Stimulated activated CD8-positive, alpha-beta memory T cell treated with anti-CD3 and anti-CD28 coated beads, Interleukin-12 subunit alpha, Interleukin-12 subunit beta, amount 100 ng/mL, for 4 hours (primary cell): ENCODE results near the gene MEST.
"Not testable (repeated sequence)": the region's sequence is repeated elsewhere in the genome, so short reads cannot be mapped to it uniquely, and the experiment has no call there.

Experiments
- DNase-seq: peaks from one replicate; pipeline ENCODE4 v3.0.0-alpha.2; 2020; ENCODE audit warnings: low read depth

The MEST gene, protein sequence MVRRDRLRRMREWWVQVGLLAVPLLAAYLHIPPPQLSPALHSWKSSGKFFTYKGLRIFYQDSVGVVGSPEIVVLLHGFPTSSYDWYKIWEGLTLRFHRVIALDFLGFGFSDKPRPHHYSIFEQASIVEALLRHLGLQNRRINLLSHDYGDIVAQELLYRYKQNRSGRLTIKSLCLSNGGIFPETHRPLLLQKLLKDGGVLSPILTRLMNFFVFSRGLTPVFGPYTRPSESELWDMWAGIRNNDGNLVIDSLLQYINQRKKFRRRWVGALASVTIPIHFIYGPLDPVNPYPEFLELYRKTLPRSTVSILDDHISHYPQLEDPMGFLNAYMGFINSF

DNA sequence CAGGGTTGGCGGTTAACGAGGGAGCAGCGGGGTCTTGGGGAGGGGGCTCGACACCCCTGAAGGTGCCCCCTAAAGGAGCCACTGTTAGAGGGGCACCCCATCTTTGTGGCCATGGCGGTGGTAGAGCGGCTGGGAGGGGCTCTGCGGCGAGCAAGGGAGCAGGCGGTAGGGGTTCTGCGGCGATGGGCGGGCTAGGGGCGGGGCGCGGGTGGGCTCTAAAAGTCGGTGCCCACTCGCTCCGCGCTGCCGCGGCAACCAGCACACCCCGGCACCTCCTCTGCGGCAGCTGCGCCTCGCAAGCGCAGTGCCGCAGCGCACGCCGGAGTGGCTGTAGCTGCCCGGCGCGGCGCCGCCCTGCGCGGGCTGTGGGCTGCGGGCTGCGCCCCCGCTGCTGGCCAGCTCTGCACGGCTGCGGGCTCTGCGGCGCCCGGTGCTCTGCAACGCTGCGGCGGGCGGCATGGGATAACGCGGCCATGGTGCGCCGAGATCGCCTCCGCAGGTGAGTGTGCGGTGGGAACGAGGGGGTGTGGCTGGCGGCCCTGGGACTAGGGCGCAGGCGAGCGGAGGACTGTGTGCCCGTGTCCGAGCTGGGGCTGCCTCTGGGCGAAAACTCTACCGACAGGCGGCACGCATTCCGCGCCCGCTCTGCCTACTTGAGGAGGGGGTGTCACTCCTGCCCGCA, at the start of gene MEST:
Gene MEST, plus strand, starts transcription at position 245 of the 682 bp plus-strand sequence. Its CDS starts 229 bp downstream, at position 474.
- no peak for DNase-seq

DNA sequence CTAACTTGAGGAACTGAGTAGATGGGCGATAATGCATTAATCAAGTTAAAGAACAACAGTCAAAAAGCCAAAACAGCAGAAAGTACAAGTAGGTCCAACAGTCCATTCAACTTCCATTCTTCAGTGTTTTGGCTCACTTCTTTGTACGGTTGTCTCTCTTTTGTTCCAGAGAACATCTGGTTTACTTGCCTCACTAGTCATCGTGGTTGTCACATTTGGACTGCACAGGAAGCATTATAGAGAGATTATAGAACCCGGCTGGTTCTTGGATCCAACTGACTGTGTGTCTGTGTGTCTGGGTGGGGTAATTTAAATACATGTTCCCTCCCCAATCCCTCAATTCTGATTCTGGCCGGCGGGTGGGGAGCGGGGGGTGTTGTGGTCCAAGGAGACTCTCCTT, 49.3 kb upstream of the MEST start:
- no peak for DNase-seq

DNA sequence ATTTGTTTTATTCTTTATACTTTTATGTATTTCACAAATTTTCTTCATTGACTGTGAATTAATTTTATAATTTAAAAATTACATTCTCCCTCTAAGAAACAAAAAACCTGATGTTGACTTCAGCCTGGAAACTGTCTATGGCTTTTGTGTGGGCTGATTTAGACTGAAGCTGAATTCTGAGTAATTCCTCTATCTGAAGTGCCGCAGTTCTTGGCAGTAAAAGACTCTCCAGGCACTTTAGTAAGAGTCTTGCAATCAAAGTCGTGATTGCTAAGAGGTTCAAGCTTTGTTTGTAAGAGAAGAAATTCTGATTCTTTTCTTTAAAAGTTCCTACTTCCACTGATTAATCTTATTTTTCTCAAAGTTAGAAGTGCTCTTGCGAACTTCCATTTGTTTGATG, 47.7 kb upstream of the MEST start:
- DNase-seq, result no peak

DNA sequence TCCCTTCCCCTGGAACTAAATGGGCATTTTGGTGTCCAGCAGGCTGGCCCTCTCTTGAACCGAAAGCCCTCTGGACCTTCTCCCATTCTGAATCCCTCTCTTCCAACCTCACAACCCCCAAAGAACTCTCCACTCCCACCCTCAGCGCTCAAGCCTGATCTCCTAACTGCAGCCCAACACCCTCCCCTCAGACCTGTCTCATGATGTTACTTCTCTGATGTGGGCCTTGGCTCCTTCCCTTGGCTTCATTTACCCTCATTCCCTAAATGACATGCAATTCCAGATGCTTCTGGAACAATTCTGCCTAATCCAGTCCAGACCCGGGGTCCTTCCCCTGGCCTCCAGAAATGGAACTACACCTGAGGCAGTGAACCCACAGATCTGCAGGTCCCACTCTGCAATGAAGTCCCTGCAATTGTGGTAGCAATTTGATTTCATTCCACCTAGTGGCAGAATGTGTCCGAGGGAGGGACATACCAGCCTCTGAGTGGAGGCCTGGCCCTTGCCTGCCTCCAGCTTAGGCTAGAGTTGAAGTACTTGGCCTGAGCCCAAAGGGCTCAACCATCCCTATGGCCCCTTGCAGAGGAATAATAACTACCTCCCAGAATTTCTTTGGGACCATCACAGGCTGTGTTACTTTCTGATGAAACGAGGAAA, 47.0 kb upstream of the MEST start:
- DNase-seq, result no peak

DNA sequence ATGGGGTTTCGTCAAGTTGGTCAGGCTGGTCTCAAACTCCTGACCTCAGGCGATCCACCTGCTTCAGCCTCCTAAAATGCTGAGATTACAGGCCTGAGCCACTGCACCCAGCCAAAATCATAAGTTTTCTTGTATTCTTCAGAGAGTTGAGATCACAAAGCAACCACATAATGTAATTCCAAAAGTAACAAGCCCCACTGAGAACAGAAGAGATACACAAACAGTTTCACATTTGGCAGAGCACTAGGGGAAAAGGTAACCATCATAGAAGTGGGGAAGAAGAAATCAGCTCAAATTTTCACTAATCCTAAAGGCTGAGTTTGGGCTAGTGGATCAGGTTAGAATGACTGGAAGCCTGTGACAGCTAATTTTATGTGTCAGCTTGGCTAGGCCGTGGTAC, 45.6 kb upstream of the MEST start:
- no peak for DNase-seq

DNA sequence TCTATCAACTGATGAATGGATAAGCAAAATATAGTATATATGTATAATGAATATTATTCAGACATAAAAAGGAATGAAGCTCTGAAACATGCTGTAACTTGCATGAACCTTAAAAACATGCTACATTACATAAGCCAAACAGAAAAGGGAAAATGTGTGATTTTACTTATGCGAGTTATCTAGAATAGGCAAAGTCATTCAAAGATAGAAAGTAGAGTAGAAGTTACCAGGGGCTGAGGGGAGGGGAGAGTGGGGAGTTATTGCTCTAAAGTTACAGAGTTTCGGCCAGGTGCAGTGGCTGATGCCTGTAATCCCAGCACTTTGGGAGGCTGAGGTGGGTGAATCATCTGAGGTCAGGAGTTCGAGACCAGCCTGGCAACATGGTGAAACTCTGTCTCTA, 40.5 kb upstream of the MEST start:
- not testable (repeated sequence) for DNase-seq

DNA sequence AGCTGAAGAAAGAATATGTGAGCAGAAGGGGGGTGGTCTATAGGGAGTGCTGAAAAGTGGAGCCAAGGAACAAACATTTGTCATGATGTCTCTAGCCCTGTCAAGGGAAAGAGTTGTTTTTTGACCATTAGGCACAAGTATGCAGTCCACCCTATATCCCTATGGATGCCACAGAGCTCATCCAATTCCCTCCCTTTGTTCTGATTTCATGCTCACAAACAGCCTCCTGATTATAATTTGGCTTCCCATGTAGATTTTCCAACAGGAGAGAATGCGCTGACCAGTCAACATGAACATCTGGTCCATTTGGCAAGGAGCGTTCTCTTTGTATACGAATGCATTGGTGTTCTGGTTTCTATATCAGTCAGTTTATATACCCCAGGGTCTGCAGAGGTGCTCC, 38.9 kb upstream of the MEST start:
- no peak for DNase-seq

DNA sequence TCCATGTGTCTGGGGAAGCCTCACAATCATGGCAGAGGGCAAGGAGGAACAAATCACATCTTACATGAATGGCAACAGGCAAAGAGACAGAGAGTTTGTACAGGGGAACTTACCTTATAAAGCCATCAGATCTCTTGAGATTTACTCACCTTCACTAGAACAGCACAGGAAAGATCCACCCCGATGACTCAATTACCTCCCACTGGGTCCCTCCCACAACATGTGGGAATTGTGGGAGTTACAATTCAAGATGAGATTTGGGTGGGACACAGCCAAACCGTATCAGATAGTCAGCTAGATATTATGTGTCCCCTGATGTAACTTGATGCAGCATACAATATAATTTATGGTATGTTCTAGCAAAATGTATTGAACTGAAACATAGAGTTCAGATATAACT, 36.9 kb upstream of the MEST start:
- DNase-seq, result no peak

DNA sequence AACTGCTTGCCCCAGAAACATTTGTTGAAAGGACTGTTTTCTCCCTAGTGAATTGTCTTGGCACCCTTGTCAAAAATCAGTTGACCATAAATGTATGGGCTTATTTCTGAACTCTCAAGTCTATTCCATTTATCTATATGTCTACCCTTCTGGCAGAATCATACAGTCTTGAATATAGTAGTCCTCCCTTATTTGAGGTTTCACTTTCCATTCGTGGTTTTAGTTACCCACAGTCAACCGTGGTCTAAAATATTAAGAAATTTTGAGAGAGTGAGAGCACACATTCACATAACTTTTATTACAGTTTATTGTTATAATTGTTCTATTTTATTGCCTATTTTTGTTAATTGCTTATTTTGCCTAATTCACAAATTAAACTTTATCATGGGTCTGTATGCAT, 33.6 kb upstream of the MEST start:
- no peak for DNase-seq

DNA sequence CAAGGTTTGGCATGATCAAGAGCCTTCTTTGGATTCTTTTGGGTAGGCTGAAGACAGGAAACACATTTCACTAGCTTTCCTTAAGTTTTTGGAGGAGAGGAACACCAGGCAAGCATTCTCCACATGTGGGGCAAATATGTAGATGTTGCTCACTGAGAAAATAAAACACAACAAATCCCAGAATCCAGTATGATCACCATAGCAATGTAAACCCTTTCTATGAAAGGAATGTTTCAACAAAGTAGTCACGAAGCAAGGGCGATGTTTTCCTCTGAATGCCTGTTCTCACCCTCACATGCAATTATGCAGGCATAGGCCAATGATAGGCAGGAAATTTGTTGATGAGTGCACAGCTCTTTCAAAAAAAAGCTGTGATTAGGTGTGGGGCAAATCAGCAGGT, 30.6 kb upstream of the MEST start:
- DNase-seq, result no peak

DNA sequence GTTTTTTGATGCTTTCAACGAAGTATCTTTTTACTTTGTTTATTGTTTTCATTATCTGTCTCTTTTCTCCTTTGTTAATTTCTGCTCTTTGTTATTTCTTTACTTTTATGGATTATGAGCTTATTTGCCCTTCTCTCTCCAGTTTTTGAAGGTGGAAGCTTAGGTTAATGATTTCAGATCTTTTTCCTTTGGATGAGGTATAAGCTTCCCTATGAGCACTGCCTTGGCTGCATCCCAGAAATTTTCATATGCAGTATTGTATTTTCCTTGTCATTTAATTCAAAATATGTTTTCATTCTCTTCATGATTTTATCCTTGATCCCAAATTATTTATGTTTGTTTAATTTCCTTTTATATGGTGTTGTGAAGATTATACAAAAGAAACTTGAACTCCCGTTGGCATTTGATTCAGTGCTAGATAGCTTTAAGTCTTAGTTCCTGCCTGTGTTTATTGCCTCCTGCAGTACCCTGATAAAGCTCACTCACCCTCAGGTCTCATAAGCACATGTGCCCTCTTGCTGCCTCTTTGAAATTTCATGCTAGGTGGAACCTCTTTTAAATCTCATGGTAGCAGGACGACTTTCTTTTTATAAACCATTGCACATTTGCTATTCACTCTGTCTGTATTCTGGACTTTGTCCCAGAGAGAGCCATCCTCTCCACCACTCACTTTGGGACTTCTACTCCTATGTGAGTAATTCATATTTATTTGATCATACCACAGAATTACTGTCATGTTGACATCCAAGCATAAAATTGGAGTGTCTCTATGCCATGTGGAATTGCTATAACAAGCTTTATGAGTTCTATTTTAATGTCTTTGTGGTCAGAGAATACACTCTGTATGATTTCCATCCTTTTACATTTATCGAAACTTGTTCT, 28.1 kb upstream of the MEST start:
- DNase-seq, result no peak

DNA sequence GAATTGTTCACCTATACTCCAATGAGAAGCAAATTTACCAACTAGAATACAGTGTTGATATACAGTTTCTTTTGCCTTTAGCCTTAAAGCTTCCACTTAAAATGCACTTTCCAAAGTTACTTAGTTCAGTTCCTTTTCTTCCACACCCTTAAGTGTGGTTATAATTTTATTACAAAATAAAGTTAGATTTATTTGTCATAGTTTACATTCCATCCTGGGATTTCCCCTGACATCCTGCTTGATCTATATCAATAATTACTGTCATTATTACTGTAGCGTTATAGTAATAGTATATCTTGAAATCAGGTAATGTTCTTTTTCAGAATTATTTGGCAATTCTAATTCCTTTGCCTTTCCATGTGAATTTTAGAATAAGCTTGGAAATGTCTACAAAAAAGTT, 23.3 kb upstream of the MEST start:
- DNase-seq, result no peak

DNA sequence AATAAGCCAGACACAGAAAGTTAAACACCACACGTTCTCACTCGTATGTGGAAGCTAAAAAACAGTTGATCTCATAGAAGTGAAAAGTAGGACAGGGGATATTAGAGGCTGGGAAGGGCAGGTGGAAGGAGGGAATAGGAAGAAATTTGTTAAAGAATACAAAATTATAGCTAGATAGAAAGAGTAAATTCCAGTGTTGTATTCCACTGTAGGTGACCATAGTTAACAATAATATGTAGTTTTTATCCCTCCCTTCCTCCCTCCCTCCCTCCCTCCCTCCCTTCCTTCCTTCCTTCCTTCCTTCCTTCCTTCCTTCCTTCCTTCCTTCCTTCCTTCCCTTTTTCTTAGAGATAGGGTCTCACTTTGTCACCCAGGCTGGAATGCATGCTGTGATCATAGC, 19.9 kb upstream of the MEST start:
- no peak for DNase-seq

DNA sequence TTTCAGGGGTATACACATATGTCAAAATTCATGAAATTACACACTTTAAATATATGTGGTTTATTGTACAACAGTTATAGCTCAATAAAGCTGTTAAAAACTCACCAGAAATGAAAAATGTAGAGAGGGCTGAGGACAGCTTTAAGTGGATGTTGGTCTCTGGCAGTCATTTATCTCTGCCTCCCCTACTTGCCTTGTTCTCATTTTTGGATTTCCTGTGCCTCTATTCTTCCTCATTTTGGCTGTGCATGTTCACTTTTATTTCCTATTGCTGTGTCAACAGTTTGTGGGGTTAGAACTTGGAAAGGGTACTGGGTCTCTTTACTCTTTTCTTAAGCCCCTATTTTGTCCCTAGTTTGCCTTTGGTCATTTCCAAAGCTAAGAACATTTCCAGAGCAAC, 18.6 kb upstream of the MEST start:
- DNase-seq, result no peak

DNA sequence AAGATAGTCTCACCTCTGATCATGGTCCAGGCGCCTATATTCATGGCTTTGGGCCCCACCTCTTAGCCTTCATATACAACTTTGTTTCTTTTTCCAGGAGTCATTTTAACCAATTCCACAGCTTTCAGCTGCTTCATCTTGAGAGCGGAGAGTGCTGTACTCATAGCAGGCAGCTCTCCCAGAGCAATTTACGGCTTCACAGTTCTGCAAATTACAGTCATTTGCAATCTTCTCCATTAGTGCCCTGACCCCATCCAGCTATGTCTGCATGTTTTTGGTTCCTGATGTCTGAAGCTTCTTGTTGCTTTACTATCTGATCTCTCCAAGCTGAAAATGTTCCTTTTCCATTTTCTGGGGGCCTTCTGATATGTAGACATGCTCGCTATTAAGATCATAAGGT, 18.0 kb upstream of the MEST start:
- DNase-seq, result no peak

DNA sequence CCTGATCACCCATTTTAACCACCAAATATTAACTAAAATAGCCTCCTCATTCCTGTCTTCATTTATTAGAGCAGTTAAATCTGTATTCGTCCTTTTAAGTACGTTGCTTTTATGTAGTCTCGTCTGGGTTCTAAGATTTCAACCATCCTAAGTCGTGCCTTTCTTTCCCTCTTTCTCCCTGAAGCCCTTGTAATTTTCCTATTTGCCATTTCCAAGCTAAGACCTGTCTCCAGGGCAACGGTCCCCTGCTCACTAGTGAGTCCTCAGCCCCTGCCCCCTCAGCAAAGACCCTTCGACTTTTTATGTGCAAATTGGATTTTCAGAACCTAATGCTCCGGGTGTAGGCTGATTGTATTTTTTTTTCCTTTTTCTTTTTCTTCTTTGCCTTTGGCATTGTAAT, 16.1 kb upstream of the MEST start:
- no peak for DNase-seq

DNA sequence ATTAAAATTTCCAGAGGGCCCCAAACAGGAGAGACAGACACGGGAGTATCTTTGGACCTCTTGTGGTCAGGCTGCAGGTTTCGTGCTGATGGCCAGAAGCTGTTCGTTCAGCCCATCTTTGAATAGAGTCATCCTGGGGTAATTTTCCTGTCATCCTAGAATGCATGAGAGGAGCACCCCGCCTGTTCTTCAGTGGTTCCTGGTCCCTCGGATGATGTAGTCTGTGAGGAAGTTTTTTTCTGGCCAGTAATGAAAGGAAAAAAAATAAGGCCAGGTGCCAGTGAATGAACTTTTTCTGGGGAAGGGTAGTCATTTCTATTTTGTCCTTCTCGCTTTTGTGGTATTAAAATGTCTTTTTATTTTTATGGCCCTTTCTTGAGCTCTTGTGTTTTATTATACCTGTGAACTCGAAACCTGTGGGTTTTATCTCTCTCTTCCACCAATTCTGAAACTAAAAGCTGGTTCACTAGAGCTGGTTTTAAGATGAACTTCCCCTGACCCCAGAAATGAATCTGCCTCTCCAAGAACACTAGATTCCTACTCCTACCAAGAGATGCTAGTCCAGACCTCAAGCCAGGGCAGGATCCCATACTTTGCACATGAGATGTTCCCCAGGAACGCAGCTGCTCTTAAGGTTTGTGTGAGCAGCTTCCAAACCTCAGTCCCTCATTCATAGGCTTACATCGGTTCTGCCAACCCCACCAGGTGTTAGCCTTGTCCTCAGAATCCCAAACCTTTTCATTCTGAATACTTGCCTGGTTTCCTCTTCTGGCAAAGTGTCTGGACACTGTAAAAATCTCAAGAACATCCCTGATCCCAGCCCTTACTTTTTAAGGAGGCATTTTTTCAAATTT, 15.4 kb upstream of the MEST start:
- no peak for DNase-seq

DNA sequence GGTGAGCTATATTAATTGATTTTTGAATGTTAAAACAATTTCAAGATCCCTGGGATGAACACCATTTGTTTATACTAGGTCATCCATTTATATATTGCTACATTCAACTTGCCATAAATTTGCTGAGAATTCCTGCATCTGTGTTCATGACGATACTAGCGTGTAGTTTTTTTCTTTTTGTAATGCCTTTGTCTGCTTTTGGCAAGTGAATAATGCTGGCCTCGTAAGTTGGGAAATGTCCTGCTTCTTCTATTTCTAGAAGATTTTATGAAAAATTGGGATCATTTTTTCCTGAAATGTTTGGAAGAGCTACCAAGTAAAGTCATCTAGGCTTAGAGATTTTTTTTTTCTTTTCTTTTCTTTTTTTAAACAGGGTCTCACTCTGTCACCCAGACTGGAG, 12.9 kb upstream of the MEST start:
- DNase-seq, result no peak

DNA sequence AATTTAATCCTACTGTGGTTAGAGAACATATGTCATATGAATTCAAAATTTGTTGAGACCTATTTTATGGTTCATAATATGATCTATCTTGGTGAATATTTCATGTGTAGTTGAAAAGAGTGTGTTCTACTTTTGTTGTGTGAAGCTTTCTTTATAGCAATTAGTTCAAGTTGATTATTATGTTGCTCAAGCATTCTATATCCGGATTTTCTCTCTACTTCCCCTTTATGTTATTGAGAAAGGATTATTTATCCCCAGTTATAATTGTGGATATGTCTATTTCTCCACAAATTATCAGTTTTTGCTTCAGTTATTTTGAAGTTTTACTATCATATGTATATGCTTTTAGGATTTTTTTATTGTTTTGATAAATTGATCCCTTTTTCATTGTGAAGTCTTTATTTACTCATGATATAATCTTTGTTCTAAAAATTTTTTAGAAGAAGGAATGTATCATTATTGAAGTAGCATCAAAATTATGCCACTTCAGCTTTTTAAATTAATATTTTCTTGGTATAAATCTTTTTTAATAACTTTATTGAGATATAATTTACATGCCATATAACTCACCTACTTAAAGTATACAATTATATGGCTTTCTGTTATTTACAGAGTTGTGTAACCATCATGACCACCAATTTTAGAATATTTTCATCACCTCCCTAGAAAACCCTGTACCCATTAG, 12.0 kb upstream of the MEST start:
- DNase-seq, result no peak

DNA sequence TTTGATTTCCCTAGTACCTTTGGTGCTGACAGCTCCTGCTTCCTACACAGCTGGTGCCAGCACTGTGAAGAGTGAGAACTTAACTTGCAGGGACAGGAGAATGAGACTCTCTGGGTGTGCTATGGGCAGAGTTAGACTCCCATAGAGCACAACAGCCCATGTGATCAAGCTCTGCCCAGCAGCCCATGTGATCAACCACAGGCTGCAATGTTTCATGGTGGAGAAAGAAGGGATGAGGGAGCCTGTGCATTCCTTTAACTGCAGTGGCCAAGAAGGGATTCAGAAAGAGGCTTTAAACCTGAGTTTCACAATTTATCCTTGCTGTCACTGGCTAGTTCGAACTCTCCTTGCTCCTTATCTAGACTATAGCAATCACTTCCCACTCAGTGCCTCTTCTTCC, 10.0 kb upstream of the MEST start:
- DNase-seq, result no peak

DNA sequence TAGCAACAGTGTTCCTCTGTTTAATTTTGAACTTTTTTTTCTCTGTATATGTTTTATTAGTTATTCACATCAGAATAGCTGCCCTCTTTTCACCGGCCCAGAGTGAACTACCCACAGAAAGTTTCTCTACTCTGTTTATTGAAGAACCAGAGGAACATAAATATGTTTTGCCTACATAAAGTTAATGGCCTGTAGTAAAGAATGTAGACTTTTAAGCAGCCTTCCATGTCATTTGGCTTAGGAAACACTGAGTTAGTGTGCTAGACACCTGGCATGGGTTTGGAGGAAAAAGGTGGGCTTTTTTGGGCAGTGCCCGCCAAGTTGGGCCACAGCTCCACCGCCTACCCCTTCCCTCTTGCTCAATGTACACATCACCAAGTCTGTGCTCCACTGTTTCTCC, 8.9 kb upstream of the MEST start:
- no peak for DNase-seq
